ENCODE data around the gene TPM2. TPM values are rescaled to one million over a fixed set of nuclear protein-coding genes. Genes with fewer than 3 reads are reported as not detected.
"Not testable (repeated sequence)": the region's sequence is repeated elsewhere in the genome, so short reads cannot be mapped to it uniquely, and the experiment has no call there.

Gene TPM2
- total RNA-seq, 4 donors from 2014 or later, result 493 to 2,531 (median 633) TPM

GRCh38 chr9:35639631-35640030 lies 50.1 kb downstream of the TPM2 start:
- intact Hi-C loops (cut with DNase I; ENCODE audit: low total_unique reads) (no loop called here), in situ Hi-C loops (cut with MboI; ENCODE audit: low pct_ligation_motif_present in 1 of 4, low pct_unique_long_range_greater_than_20kb in 1 of 4, low sequenced_read_pairs in 3 of 4) (no loop called here)
- Histone ChIP-seq H3K4me1 (peaks cover 0 to 19% (median 0%) of the 10 kb centered on the region in 4 donors), H3K27ac (no peak overlapping the region), H3K9me3 (no peaks in the 10 kb centered on the region), H3K4me3 (no peak overlapping the region), H3K27me3 (no peaks in the 10 kb centered on the region), H3K36me3 (no peaks in the 10 kb centered on the region)
- WGBS, 2 donors (ENCODE audit: low coverage in 1 of 2), result 80 to 82% methylated on average over 1 of the region's 1 CpG
- no peak for DNase-seq
- TF ChIP-seq EP300 (IDR thresholded peaks at IDR 0.05; ENCODE audit: low read depth), result no peak
- no peak for TF ChIP-seq CTCF (IDR thresholded peaks at IDR 0.05)
- no peak for TF ChIP-seq POLR2A (IDR thresholded peaks at IDR 0.05)
- no peak for TF ChIP-seq POLR2AphosphoS5 (IDR thresholded peaks at IDR 0.05)

- H3K4me3 ChIP-seq; in situ Hi-C loops (cut with MboI; ENCODE audit: low pct_ligation_motif_present in 1 of 4, low pct_unique_long_range_greater_than_20kb in 1 of 4, low sequenced_read_pairs in 3 of 4); H3K27me3 ChIP-seq; intact Hi-C loops (cut with DNase I; ENCODE audit: low total_unique reads); H3K27ac ChIP-seq; DNase-seq; H3K9me3 ChIP-seq; H3K36me3 ChIP-seq: not testable (repeated sequence)
- 50 to 69% methylated on average over 1 of the region's 1 CpG for whole genome bisulfite sequencing, 2 donors (ENCODE audit: low coverage in 1 of 2)
- H3K4me1 ChIP-seq, result peaks cover 0 to 19% (median 0%) of the 10 kb centered on the region in 4 donors
Observed at GRCh38 chr9:35639225-35639624, 50.5 kb downstream of the TPM2 start.

GRCh38 chr9:35638751-35639150 lies 51.0 kb downstream of the TPM2 start:
- intact Hi-C loops (cut with DNase I; ENCODE audit: low total_unique reads), result not testable (repeated sequence)

GRCh38 chr9:35637427-35637955 lies 52.2 kb downstream of the TPM2 start:
- WGBS, 2 donors (ENCODE audit: low coverage in 1 of 2), result 95 to 100% methylated on average over 3 to 9 of the region's 9 CpGs

More at GRCh38 chr9:35638751-35639150, 51.0 kb downstream of the TPM2 start:
- H3K27me3 ChIP-seq; H3K9me3 ChIP-seq; H3K27ac ChIP-seq; DNase-seq; in situ Hi-C loops (cut with MboI; ENCODE audit: low pct_ligation_motif_present in 1 of 4, low pct_unique_long_range_greater_than_20kb in 1 of 4, low sequenced_read_pairs in 3 of 4); H3K4me3 ChIP-seq; H3K36me3 ChIP-seq: not testable (repeated sequence)
- WGBS, 2 donors (ENCODE audit: low coverage in 1 of 2), result 69 to 83% methylated on average over 6 to 7 of the region's 8 CpGs
- peaks cover 0 to 19% (median 0%) of the 10 kb centered on the region in 4 donors for H3K4me1 ChIP-seq

GRCh38 chr9:35636877-35637246 lies 52.9 kb downstream of the TPM2 start:
- H3K36me3 ChIP-seq; H3K27me3 ChIP-seq; intact Hi-C loops (cut with DNase I; ENCODE audit: low total_unique reads); H3K9me3 ChIP-seq; DNase-seq; in situ Hi-C loops (cut with MboI; ENCODE audit: low pct_ligation_motif_present in 1 of 4, low pct_unique_long_range_greater_than_20kb in 1 of 4, low sequenced_read_pairs in 3 of 4); H3K4me3 ChIP-seq: not testable (repeated sequence)
- peak overlapping the region in 2 of 4 donors; percentile 17 to 43 for H3K27ac ChIP-seq
- 96 to 97% methylated on average over 6 of the region's 6 CpGs for WGBS, 2 donors (ENCODE audit: low coverage in 1 of 2)
- peaks cover 0 to 19% (median 0%) of the 10 kb centered on the region in 4 donors for H3K4me1 ChIP-seq

More at GRCh38 chr9:35637427-35637955, 52.2 kb downstream of the TPM2 start:
- H3K27me3 ChIP-seq; H3K36me3 ChIP-seq; H3K9me3 ChIP-seq; H3K27ac ChIP-seq; in situ Hi-C loops (cut with MboI; ENCODE audit: low pct_ligation_motif_present in 1 of 4, low pct_unique_long_range_greater_than_20kb in 1 of 4, low sequenced_read_pairs in 3 of 4); intact Hi-C loops (cut with DNase I; ENCODE audit: low total_unique reads); H3K4me3 ChIP-seq; DNase-seq: not testable (repeated sequence)
- H3K4me1 ChIP-seq, result peaks cover 0 to 19% (median 0%) of the 10 kb centered on the region in 4 donors

GRCh38 chr9:35636135-35636876 lies 53.4 kb downstream of the TPM2 start:
- 67% methylated on average over 8 to 9 of the region's 9 CpGs for WGBS, 2 donors (ENCODE audit: low coverage in 1 of 2)
- Histone ChIP-seq H3K27ac (peak overlapping the region; percentile 28 to 53 (median 38)), H3K4me3 (no peak overlapping the region), H3K36me3 (no peaks in the 10 kb centered on the region), H3K9me3 (no peaks in the 10 kb centered on the region), H3K4me1 (peaks cover 0 to 19% (median 0%) of the 10 kb centered on the region in 4 donors), H3K27me3 (no peaks in the 10 kb centered on the region)
- in situ Hi-C loops (cut with MboI; ENCODE audit: low pct_ligation_motif_present in 1 of 4, low pct_unique_long_range_greater_than_20kb in 1 of 4, low sequenced_read_pairs in 3 of 4) (no loop called here), intact Hi-C loops (cut with DNase I; ENCODE audit: low total_unique reads) (no loop called here)
- TF ChIP-seq POLR2A (IDR thresholded peaks at IDR 0.05) (no peak), CTCF (IDR thresholded peaks at IDR 0.05) (no peak), POLR2AphosphoS5 (IDR thresholded peaks at IDR 0.05) (no peak), EP300 (IDR thresholded peaks at IDR 0.05; ENCODE audit: low read depth) (no peak)
- no peak for DNase-seq
